GM21367 (cell line): ENCODE data around the gene CELF2.
"Not testable (repeated sequence)": the region's sequence is repeated elsewhere in the genome, so short reads cannot be mapped to it uniquely, and the experiment has no call there.

ENCODE experiments used
- ATAC-seq: cut with Tn5 transposase; IDR thresholded peaks from one replicate; pipeline ENCODE4 v1.9.1; 2021; ENCODE audit not compliant: unreplicated experiment

CELF2 gene

DNA sequence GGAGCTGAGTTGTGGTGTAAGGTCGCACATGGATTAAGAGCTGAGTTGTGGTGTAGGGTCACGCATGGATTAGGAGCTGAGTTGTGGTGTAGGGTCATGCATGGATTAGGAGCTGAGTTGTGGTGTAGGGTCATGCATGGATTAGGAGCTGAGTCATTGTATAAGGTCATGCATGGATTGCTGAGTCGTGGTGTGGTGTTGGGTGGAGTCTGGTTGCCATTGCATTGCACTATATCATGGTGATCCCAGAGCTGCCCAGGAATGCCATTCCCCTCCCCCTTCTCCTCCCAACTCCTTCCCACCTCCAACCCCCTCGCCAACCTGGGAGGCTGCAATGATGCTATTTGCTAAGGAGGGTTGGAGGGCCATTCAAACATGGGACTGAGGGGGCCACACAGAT lies 349.2 kb downstream of the CELF2 start:
- not testable (repeated sequence) for ATAC-seq

DNA sequence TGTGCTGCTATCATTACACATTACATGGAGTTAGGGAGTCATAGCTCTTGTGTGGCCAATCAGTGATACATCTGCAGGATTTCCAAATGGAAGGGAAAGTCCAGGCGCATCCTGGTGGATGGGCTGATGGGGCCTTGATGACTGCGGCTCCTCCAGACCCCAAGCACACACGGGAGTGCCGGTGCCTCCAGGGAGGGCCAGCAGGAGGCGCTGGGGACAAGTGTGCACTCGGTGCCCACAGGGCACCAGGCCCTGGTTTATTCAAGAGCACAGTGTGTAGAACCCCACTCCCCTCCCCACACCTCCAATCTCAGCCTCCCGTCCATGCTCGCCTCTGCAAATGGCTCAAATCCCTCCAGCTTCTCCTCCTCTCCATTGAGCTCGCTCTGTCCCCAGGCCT lies 349.8 kb downstream of the CELF2 start:
- no peak for ATAC-seq

DNA sequence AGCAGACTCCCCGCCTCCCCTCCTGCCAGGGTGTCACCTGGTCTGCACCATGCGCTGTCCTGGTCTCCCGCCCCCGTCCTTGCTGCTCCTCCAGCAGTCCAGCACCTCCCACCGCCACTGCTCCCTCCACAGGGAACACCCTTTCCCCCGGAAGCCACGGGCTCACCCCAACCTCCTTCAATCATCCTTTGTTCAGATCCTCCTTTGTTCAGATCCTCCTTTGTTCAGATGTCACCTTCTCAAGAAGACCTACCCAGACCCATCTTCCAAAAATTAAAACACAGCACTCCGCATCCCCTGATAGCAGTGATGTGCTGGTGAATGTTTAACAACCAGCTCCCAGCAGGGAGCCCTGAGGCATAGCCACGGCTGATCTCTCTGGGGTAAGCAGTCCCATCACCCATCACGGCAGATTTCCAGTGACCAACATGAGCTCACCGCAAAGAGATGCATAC lies 356.1 kb downstream of the CELF2 start:
- ATAC-seq, result no peak

DNA sequence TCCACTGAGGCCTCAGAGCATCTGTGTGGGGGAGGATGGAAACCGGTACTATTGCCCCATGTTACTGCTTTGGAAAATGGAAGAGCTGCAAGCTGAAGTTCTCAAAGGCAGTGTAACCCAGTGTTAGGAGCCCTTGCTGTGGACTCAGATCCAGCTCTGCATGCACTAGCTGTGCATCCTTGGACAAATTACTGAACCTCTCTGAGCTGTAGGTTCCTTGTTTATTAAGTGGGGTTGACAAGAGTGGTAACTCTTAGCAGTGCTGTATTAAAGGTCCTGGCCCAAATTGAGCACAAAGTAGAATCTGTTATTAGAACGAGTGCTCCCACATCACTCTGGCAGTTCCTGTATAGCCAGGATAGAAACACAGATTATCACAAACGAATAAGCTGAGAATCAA lies 359.6 kb downstream of the CELF2 start:
- ATAC-seq, result no peak

DNA sequence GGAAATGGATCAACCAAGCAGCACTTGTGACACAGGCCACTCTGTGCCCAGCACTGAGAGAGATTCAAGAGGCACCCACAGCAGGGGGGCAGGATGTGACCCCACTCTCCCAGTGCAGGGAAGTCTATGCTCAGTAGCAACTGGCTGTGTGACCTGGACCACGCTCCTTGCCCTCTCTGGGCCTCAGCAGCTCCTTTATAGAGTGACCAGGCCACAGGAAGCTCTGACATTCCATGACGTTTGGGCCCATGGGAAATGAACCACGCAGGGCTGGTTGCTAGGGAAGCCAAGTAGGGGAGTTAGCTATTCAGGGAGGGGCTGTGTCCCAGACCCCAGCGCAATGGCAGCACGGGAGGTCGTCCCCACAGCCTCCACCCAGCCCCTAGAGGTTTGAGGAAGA lies 361.2 kb downstream of the CELF2 start:
- no peak for ATAC-seq

DNA sequence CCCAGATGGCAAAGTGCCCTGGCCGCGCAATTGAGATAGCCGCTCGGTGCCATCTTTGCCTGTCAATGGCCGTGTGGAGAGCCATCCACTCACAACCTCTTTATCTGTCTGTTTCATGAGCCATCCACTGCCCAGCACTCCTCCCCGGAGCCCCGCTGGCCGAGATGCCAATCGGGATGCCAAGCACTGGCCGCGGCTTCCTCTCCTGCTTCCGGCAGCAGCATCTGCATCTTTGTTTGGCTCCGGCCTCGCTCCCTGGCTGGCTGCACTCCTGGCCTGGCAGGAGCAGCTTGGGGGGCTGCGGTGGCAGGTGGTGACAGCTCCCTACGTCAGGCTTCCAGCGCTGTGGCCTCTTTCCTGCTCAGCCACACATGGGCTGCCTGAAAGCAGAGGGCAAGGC lies 362.1 kb downstream of the CELF2 start:
- no peak for ATAC-seq

DNA sequence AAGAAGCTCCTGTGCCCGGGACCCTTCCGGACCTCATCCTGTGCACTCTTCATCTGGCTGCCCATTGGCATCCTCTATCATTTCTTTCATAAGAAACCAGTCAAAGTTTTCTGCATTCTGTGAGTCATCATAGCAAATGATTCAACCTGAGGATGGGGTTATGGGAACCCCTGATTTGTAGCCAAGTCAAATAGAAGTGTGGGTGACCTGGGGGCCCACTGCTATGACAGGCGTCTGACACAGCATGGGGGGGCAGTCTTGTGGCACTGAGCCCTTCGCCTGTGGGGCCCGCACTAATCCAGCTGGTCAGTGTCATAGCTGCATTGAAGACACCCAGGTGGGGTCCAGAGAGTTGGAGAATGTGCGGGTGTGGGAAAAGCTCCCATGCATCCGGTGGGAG lies 363.4 kb downstream of the CELF2 start:
- no peak for ATAC-seq

DNA sequence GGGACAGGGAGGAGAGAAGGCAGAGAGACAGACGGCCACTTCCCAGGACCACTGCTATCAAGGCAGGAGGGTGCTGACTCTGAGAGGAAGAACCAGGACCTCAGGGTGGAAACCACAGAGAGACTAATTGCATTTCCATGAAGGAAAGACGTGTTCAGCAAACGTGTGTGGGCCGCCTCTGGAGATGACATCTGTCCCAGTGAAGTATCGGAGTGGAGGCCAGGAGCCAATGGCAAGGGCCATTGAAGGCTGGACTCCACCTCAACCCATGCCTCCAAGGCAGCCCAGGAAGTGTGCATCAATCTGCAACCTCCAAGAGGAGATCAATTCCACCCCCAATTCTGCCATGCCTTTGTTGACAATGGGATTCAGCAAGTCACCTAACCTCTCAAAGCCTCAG lies 363.8 kb downstream of the CELF2 start:
- ATAC-seq, result no peak

DNA sequence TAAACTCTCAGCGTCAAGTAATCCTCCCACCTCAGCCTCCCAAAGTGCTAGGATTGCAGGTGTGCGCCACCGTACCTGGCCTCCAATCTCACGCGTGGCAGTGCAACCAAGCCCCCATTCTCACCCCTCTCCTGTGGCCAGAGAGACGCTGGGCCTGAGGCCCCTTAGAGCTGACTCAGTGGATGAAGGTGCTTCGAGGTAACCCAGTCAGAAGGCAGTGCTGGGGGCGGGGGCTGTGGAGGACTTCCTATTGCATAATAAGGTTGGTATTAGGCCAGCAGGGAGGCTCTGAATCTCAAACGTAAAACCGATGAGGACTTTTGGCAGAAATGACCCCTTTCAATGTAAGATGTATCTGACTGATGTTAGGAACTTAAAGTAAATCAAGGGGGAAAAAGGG lies 364.5 kb downstream of the CELF2 start:
- no peak for ATAC-seq

DNA sequence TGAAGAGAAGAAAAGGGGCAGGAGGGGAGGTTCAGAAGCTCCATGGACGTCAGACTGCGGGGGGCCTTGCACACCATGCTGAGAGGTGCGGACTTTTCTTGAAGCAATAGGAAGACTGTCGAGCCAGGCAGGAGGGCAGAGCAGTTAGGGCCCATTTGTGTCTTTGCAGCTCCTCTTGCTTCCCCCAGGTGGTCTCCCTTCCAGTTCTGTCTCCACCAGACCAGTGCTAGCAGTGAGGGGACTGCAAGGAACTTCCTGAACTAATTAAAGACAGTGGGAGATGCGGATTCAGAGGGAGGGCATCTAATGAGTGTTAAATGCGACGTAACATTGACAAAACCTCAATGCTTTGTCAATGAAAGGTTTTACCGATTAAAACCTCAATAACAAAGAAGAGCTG lies 368.4 kb downstream of the CELF2 start:
- no peak for ATAC-seq
